Measurements from ENCODE around the gene ZNF580. TPM values are rescaled to one million over a fixed set of nuclear protein-coding genes. Genes with fewer than 3 reads are reported as not detected.

The ZNF580 gene
- total RNA-seq, 4 donors from 2014 or later: 4.8 to 69.8 (median 19.1) TPM

- no peak overlapping the region for H3K4me3 ChIP-seq
- no peak for DNase-seq
- no peaks in the 10 kb centered on the region for H3K9me3 ChIP-seq
- intact Hi-C loops (cut with DNase I; ENCODE audit: low total_unique reads): no loop called here
- peaks cover 0 to 7% of the 10 kb centered on the region in 2 donors for H3K4me1 ChIP-seq
- TF ChIP-seq CTCF (IDR thresholded peaks at IDR 0.05) (no peak), POLR2A (IDR thresholded peaks at IDR 0.05) (no peak)
- no peaks in the 10 kb centered on the region for H3K27me3 ChIP-seq
- H3K27ac ChIP-seq: no peak overlapping the region
- no peaks in the 10 kb centered on the region for H3K36me3 ChIP-seq
Observed at GRCh38 chr19:55671054-55671378, 30.2 kb downstream of the ZNF580 start.

GRCh38 chr19:55672418-55672817, 31.6 kb downstream of the ZNF580 start:
- no peak for DNase-seq
- Histone ChIP-seq H3K27ac (no peak overlapping the region), H3K27me3 (no peaks in the 10 kb centered on the region), H3K4me3 (no peak overlapping the region), H3K36me3 (no peaks in the 10 kb centered on the region), H3K4me1 (peaks cover 7 to 13% of the 10 kb centered on the region in 2 donors), H3K9me3 (no peaks in the 10 kb centered on the region)
- no peak for TF ChIP-seq CTCF (IDR thresholded peaks at IDR 0.05)
- TF ChIP-seq POLR2A (IDR thresholded peaks at IDR 0.05): no peak
- intact Hi-C loops (cut with DNase I; ENCODE audit: low total_unique reads): no loop called here

GRCh38 chr19:55673465-55673864, 32.7 kb downstream of the ZNF580 start:
- peaks cover 7 to 21% of the 10 kb centered on the region in 2 donors for H3K4me1 ChIP-seq

GRCh38 chr19:55673889-55674288, 33.1 kb downstream of the ZNF580 start:
- intact Hi-C loops (cut with DNase I; ENCODE audit: low total_unique reads): no loop called here
- TF ChIP-seq POLR2A (IDR thresholded peaks at IDR 0.05) (no peak), CTCF (IDR thresholded peaks at IDR 0.05) (no peak)
- Histone ChIP-seq H3K4me3 (no peak overlapping the region), H3K4me1 (peaks cover 7 to 21% of the 10 kb centered on the region in 2 donors), H3K27me3 (no peaks in the 10 kb centered on the region), H3K9me3 (no peaks in the 10 kb centered on the region), H3K36me3 (no peaks in the 10 kb centered on the region), H3K27ac (no peak overlapping the region)
- no peak for DNase-seq

More at GRCh38 chr19:55673465-55673864, 32.7 kb downstream of the ZNF580 start:
- intact Hi-C loops (cut with DNase I; ENCODE audit: low total_unique reads): no loop called here
- no peaks in the 10 kb centered on the region for H3K27me3 ChIP-seq
- no peaks in the 10 kb centered on the region for H3K9me3 ChIP-seq
- TF ChIP-seq CTCF (IDR thresholded peaks at IDR 0.05) (no peak), POLR2A (IDR thresholded peaks at IDR 0.05) (no peak)
- H3K27ac ChIP-seq: no peak overlapping the region
- no peak for DNase-seq
- H3K4me3 ChIP-seq: no peak overlapping the region
- no peaks in the 10 kb centered on the region for H3K36me3 ChIP-seq

GRCh38 chr19:55674459-55674840, 33.6 kb downstream of the ZNF580 start:
- Histone ChIP-seq H3K27me3 (no peaks in the 10 kb centered on the region), H3K27ac (peak overlapping the region; percentile 78 to 90), H3K36me3 (no peaks in the 10 kb centered on the region), H3K4me1 (peaks cover 7 to 21% of the 10 kb centered on the region in 2 donors), H3K4me3 (peak overlapping the region; percentile 41 to 94), H3K9me3 (no peaks in the 10 kb centered on the region)
- TF ChIP-seq CTCF (IDR thresholded peaks at IDR 0.05): no peak
- no peak for TF ChIP-seq POLR2A (IDR thresholded peaks at IDR 0.05)
- intact Hi-C loops (cut with DNase I; ENCODE audit: low total_unique reads): no loop called here
- DNase-seq: no peak

Measured in uterus (tissue), 4 donors.